WERI-Rb-1 (cell line): ENCODE data around the gene MAP3K5.
A peak's percentile ranks its signal among the peaks of the same experiment; 100 is the strongest.

Experiments used
- DNase-seq: peaks from one replicate; pipeline ENCODE4 v3.0.0-alpha.2; 2020
- H3K27ac ChIP-seq: fragments of 250-450 bp; sonication (Bioruptor Pico); 2 replicates; pipeline ENCODE4 v1.5.1; 2020; ENCODE audit warnings: mild to moderate bottlenecking, moderate library complexity
- H3K27me3 ChIP-seq: fragments of 250-450 bp; sonication (Bioruptor Pico); 2 replicates; pipeline ENCODE4 v1.5.1; 2021; ENCODE audit warnings: mild to moderate bottlenecking, low read depth, moderate library complexity; ENCODE audit not compliant: insufficient read depth, severe bottlenecking
- H3K36me3 ChIP-seq: fragments of 250-450 bp; sonication (Bioruptor Pico); 2 replicates; pipeline ENCODE4 v1.5.1; 2020; ENCODE audit warnings: mild to moderate bottlenecking, moderate library complexity
- H3K4me3 ChIP-seq: 2 replicates; pipeline ENCODE4 v1.5.1; 2011; ENCODE audit warnings: low read depth, mild to moderate bottlenecking, control low read depth, low read length
- H3K9me3 ChIP-seq: fragments of 250-450 bp; sonication (Bioruptor Pico); 2 replicates; pipeline ENCODE4 v1.5.1; 2021; ENCODE audit warnings: mild to moderate bottlenecking, moderate library complexity; ENCODE audit not compliant: severe bottlenecking
- CTCF ChIP-seq: IDR thresholded peaks from 2 replicates; pipeline ENCODE4 v1.5.1; 2011; ENCODE audit warnings: low read depth, mild to moderate bottlenecking, control low read depth, inconsistent platforms, low read length

Gene MAP3K5

GRCh38 chr6:136535017-136535765, 257.1 kb downstream of the MAP3K5 start:
- Histone ChIP-seq H3K27me3 (no peaks in the 10 kb centered on the region), H3K9me3 (no peaks in the 10 kb centered on the region), H3K36me3 (no peaks in the 10 kb centered on the region), H3K4me3 (no peak overlapping the region), H3K27ac (no peak overlapping the region)
- DNase-seq: no peak
- TF ChIP-seq CTCF: no peak

- H3K27me3 ChIP-seq: no peaks in the 10 kb centered on the region
- H3K36me3 ChIP-seq: no peaks in the 10 kb centered on the region
- no peaks in the 10 kb centered on the region for H3K9me3 ChIP-seq
- no peak overlapping the region for H3K27ac ChIP-seq
- TF ChIP-seq CTCF: no peak
- peak; percentile 36 for DNase-seq
- H3K4me3 ChIP-seq: no peak overlapping the region
Measured at GRCh38 chr6:136534268-136534667, 258.0 kb downstream of the MAP3K5 start.

- no peak overlapping the region for H3K4me3 ChIP-seq
- no peaks in the 10 kb centered on the region for H3K27me3 ChIP-seq
- no peak for TF ChIP-seq CTCF
- no peaks in the 10 kb centered on the region for H3K9me3 ChIP-seq
- no peaks in the 10 kb centered on the region for H3K36me3 ChIP-seq
- no peak overlapping the region for H3K27ac ChIP-seq
- DNase-seq: no peak
Measured at GRCh38 chr6:136533487-136533886, 258.8 kb downstream of the MAP3K5 start.

GRCh38 chr6:136532030-136532429, 260.2 kb downstream of the MAP3K5 start:
- no peak overlapping the region for H3K4me3 ChIP-seq
- no peaks in the 10 kb centered on the region for H3K27me3 ChIP-seq
- no peaks in the 10 kb centered on the region for H3K36me3 ChIP-seq
- H3K27ac ChIP-seq: no peak overlapping the region
- no peaks in the 10 kb centered on the region for H3K9me3 ChIP-seq
- DNase-seq: no peak
- no peak for TF ChIP-seq CTCF

GRCh38 chr6:136529710-136530109, 262.6 kb downstream of the MAP3K5 start:
- H3K27me3 ChIP-seq: no peaks in the 10 kb centered on the region
- no peak for DNase-seq
- H3K27ac ChIP-seq: no peak overlapping the region
- H3K9me3 ChIP-seq: no peaks in the 10 kb centered on the region
- no peak for TF ChIP-seq CTCF
- H3K36me3 ChIP-seq: no peaks in the 10 kb centered on the region
- no peak overlapping the region for H3K4me3 ChIP-seq

GRCh38 chr6:136528477-136528876, 263.8 kb downstream of the MAP3K5 start:
- TF ChIP-seq CTCF: no peak
- Histone ChIP-seq H3K27ac (no peak overlapping the region), H3K36me3 (no peaks in the 10 kb centered on the region), H3K9me3 (no peaks in the 10 kb centered on the region), H3K4me3 (no peak overlapping the region), H3K27me3 (no peaks in the 10 kb centered on the region)
- no peak for DNase-seq
